ENCODE results near the gene PLSCR1.
A peak's percentile ranks its signal among the peaks of the same experiment; 100 is the strongest.
"Not testable (repeated sequence)": the region's sequence is repeated elsewhere in the genome, so short reads cannot be mapped to it uniquely, and the experiment has no call there.

The PLSCR1 gene

GRCh38 chr3:146536681-146537080 lies 7.7 kb downstream of the PLSCR1 start:
- peaks cover 25% of the 10 kb centered on the region for H3K36me3 ChIP-seq (ENCODE audit: control insufficient read depth, insufficient read depth, low read length)

GRCh38 chr3:146532406-146532805 lies 12.0 kb downstream of the PLSCR1 start:
- Histone ChIP-seq H3K4me1 (ENCODE audit: control insufficient read depth, insufficient read depth, low read length, poor library complexity, severe bottlenecking) (peaks cover 24% of the 10 kb centered on the region), H3K36me3 (ENCODE audit: control insufficient read depth, insufficient read depth, low read length) (peaks cover 40% of the 10 kb centered on the region), H3K9me3 (ENCODE audit: control insufficient read depth, low read length) (no peaks in the 10 kb centered on the region), H3K4me3 (ENCODE audit: extremely low read depth, insufficient read depth, low read length, poor library complexity, severe bottlenecking) (no peak overlapping the region), H3K27ac (ENCODE audit: low read depth, low read length, severe bottlenecking) (no peak overlapping the region)
- 85% methylated on average over 2 of the region's 2 CpGs; no CpG with 5 or more reads in 1 of the 2 experiments for WGBS, 2 experiments (ENCODE audit: insufficient coverage in 2 of 2)

More at GRCh38 chr3:146536681-146537080, 7.7 kb downstream of the PLSCR1 start:
- Histone ChIP-seq H3K4me3 (ENCODE audit: extremely low read depth, insufficient read depth, low read length, poor library complexity, severe bottlenecking) (no peak overlapping the region), H3K4me1 (ENCODE audit: control insufficient read depth, insufficient read depth, low read length, poor library complexity, severe bottlenecking) (peaks cover 17% of the 10 kb centered on the region), H3K27ac (ENCODE audit: low read depth, low read length, severe bottlenecking) (peak overlapping the region; percentile 79), H3K9me3 (ENCODE audit: control insufficient read depth, low read length) (peaks cover 5% of the 10 kb centered on the region)

GRCh38 chr3:146530609-146531008 lies 13.8 kb downstream of the PLSCR1 start:
- H3K4me3 ChIP-seq (ENCODE audit: extremely low read depth, insufficient read depth, low read length, poor library complexity, severe bottlenecking) = no peak overlapping the region
- H3K27ac ChIP-seq (ENCODE audit: low read depth, low read length, severe bottlenecking) = no peak overlapping the region
- H3K36me3 ChIP-seq (ENCODE audit: control insufficient read depth, insufficient read depth, low read length) = peaks cover 40% of the 10 kb centered on the region
- H3K9me3 ChIP-seq (ENCODE audit: control insufficient read depth, low read length) = no peaks in the 10 kb centered on the region
- WGBS, 2 experiments (ENCODE audit: insufficient coverage in 2 of 2) = 82 to 86% methylated on average over 2 of the region's 2 CpGs
- peaks cover 13% of the 10 kb centered on the region for H3K4me1 ChIP-seq (ENCODE audit: control insufficient read depth, insufficient read depth, low read length, poor library complexity, severe bottlenecking)

- no peak overlapping the region for H3K4me3 ChIP-seq (ENCODE audit: extremely low read depth, insufficient read depth, low read length, poor library complexity, severe bottlenecking)
- 100% methylated on average over 1 of the region's 2 CpGs; no CpG with 5 or more reads in 1 of the 2 experiments for WGBS, 2 experiments (ENCODE audit: insufficient coverage in 2 of 2)
- no peaks in the 10 kb centered on the region for H3K9me3 ChIP-seq (ENCODE audit: control insufficient read depth, low read length)
- peaks cover 13% of the 10 kb centered on the region for H3K4me1 ChIP-seq (ENCODE audit: control insufficient read depth, insufficient read depth, low read length, poor library complexity, severe bottlenecking)
- H3K36me3 ChIP-seq (ENCODE audit: control insufficient read depth, insufficient read depth, low read length) = peaks cover 41% of the 10 kb centered on the region
- no peak overlapping the region for H3K27ac ChIP-seq (ENCODE audit: low read depth, low read length, severe bottlenecking)
Observed at GRCh38 chr3:146529021-146529420, 15.4 kb downstream of the PLSCR1 start.

DNA sequence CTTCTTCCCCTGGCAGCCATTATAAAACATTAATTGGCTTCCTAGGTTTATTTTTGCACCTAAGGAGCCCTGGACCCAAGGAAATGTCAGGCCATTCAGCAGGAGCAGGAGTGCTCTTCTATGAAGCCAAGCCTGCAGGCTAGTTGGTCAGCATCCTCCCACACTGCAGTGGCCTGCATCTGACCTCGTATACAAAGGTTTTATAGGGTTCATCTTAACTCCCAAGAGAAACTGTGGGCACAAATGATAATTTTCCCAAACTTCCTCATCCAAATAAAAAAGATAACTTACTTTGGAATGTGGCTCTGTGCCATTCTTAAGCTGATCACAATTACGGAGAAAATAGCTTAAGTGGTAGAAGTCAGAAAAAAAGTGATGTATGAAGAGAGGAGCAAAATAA lies 19.4 kb downstream of the PLSCR1 start:
- Histone ChIP-seq H3K36me3 (ENCODE audit: control insufficient read depth, insufficient read depth, low read length) (peaks cover 44% of the 10 kb centered on the region), H3K9me3 (ENCODE audit: control insufficient read depth, low read length) (no peaks in the 10 kb centered on the region), H3K4me1 (ENCODE audit: control insufficient read depth, insufficient read depth, low read length, poor library complexity, severe bottlenecking) (no peaks in the 10 kb centered on the region), H3K27ac (ENCODE audit: low read depth, low read length, severe bottlenecking) (no peak overlapping the region), H3K4me3 (ENCODE audit: extremely low read depth, insufficient read depth, low read length, poor library complexity, severe bottlenecking) (no peak overlapping the region)
- WGBS, 2 experiments (ENCODE audit: insufficient coverage in 2 of 2) = 86 to 95% methylated on average over 2 of the region's 2 CpGs

GRCh38 chr3:146523531-146523930 lies 20.9 kb downstream of the PLSCR1 start:
- WGBS, 2 experiments (ENCODE audit: insufficient coverage in 2 of 2) = 71 to 100% methylated on average over 1 to 4 of the region's 4 CpGs
- Histone ChIP-seq H3K4me3 (ENCODE audit: extremely low read depth, insufficient read depth, low read length, poor library complexity, severe bottlenecking) (no peak overlapping the region), H3K27ac (ENCODE audit: low read depth, low read length, severe bottlenecking) (no peak overlapping the region), H3K9me3 (ENCODE audit: control insufficient read depth, low read length) (no peaks in the 10 kb centered on the region), H3K36me3 (ENCODE audit: control insufficient read depth, insufficient read depth, low read length) (peaks cover 37% of the 10 kb centered on the region), H3K4me1 (ENCODE audit: control insufficient read depth, insufficient read depth, low read length, poor library complexity, severe bottlenecking) (no peaks in the 10 kb centered on the region)

DNA sequence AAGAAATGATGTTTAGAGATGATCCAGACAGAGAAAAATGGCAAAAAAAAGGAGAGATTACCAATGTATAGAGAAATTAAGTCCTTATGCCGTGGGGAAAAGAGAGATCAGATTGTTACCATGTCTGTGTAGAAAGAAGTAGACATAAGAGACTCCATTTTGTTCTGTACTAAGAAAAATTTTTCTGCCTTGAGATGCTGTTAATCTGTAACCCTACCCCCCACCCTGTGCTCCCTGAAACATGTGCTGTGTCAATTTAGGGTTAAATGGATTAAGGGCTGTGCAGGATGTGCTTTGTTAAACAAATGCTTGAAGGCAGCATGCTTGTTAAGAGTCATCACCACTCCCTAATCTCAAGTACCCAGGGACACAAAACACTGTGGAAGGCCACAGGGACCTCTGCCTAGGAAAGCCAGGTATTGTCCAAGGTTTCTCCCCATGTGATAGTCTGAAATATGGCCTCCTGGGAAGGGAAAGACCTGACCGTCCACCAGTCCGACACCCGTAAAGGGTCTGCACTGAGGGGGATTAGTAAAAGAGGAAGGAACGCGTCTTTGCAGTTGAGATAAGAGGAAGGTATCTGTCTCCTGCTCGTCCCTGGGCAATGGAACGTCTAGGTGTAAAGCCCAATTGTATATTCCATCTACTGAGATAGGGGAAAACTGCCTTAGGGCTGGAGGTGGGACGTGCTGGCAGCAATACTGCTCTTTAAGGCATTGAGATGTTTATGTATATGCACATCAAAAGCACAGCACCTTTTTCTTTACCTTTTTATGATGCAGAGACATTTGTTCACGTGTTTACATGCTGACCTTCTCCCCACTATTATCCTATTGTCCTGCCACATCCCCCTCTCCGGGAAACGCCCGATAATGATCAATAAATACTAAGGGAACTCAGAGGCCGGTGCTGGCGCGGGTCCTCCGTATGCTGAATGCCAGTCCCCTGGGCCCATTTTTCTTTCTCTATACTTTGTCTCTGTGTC lies 21.9 kb downstream of the PLSCR1 start:
- peaks cover 31% of the 10 kb centered on the region for H3K36me3 ChIP-seq (ENCODE audit: control insufficient read depth, insufficient read depth, low read length)
- not testable (repeated sequence) for H3K4me3 ChIP-seq (ENCODE audit: extremely low read depth, insufficient read depth, low read length, poor library complexity, severe bottlenecking); H3K27ac ChIP-seq (ENCODE audit: low read depth, low read length, severe bottlenecking); H3K4me1 ChIP-seq (ENCODE audit: control insufficient read depth, insufficient read depth, low read length, poor library complexity, severe bottlenecking); H3K9me3 ChIP-seq (ENCODE audit: control insufficient read depth, low read length)
- WGBS, 2 experiments (ENCODE audit: insufficient coverage in 2 of 2) = 74 to 78% methylated on average over 11 to 14 of the region's 17 CpGs

GRCh38 chr3:146521394-146521793 lies 23.0 kb downstream of the PLSCR1 start:
- WGBS, 2 experiments (ENCODE audit: insufficient coverage in 2 of 2) = no CpG with 5 or more reads among the region's 1 CpG

DNA sequence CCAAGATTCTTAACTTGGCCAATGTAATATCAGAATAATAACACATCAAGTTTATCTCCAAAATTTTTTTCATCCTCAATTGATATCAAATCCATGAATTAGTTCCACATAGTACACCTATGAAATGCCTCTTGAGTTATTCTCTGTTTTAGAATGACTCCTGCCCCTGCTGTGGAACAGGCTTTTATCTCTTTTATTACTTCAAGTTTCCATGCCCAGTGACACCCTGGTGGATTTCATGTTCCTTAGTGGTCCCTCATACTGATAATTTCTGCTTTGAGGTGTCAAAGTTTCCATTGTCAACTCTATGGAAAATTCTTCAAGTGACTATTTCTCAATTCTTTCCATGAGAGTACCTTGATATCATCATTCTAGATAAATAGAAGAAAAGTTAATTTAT lies 24.6 kb downstream of the PLSCR1 start:
- Histone ChIP-seq H3K27ac (ENCODE audit: low read depth, low read length, severe bottlenecking) (no peak overlapping the region), H3K4me1 (ENCODE audit: control insufficient read depth, insufficient read depth, low read length, poor library complexity, severe bottlenecking) (no peaks in the 10 kb centered on the region), H3K4me3 (ENCODE audit: extremely low read depth, insufficient read depth, low read length, poor library complexity, severe bottlenecking) (no peak overlapping the region), H3K36me3 (ENCODE audit: control insufficient read depth, insufficient read depth, low read length) (peaks cover 34% of the 10 kb centered on the region), H3K9me3 (ENCODE audit: control insufficient read depth, low read length) (no peaks in the 10 kb centered on the region)

More at GRCh38 chr3:146521394-146521793, 23.0 kb downstream of the PLSCR1 start:
- H3K9me3 ChIP-seq (ENCODE audit: control insufficient read depth, low read length) = no peaks in the 10 kb centered on the region
- H3K36me3 ChIP-seq (ENCODE audit: control insufficient read depth, insufficient read depth, low read length) = peaks cover 34% of the 10 kb centered on the region
- H3K4me3 ChIP-seq (ENCODE audit: extremely low read depth, insufficient read depth, low read length, poor library complexity, severe bottlenecking) = no peak overlapping the region
- H3K27ac ChIP-seq (ENCODE audit: low read depth, low read length, severe bottlenecking) = no peak overlapping the region
- H3K4me1 ChIP-seq (ENCODE audit: control insufficient read depth, insufficient read depth, low read length, poor library complexity, severe bottlenecking) = no peaks in the 10 kb centered on the region

DNA sequence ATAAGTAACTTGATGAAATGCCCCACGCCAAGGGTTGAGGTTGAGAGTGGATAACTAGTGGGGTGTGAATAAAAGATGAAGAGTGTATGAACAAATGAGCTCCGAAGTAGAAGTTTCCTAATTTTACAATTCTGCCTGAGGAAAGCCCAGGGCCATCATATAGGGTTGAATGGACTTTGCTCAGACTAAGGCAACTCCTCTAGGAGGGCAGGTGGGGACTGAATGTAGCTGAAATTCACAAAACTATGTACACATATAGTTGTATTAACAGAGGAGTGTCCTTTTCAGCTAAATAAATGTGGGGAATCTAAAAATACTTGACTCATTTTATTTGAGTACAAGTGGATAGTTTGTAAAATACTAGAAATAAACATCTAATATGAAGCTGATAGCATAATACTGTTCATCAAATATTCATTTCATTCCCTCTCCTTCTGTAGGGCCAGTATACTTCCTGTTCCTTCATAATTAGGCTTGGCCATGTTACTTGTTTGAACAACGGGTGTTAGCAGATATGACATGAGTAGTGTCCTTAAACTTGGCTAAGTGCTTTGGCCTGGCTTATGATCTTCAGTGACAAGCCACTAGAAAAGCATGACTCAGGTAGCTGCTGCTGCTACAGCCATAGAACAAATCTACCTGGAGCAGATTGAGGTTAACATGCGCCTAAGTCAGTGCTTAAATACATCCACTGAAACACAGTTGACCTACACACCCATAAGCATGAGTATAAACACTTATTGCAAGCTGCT lies 26.5 kb downstream of the PLSCR1 start:
- no peaks in the 10 kb centered on the region for H3K4me1 ChIP-seq (ENCODE audit: control insufficient read depth, insufficient read depth, low read length, poor library complexity, severe bottlenecking)
- no peaks in the 10 kb centered on the region for H3K9me3 ChIP-seq (ENCODE audit: control insufficient read depth, low read length)
- no peak overlapping the region for H3K4me3 ChIP-seq (ENCODE audit: extremely low read depth, insufficient read depth, low read length, poor library complexity, severe bottlenecking)
- peaks cover 33% of the 10 kb centered on the region for H3K36me3 ChIP-seq (ENCODE audit: control insufficient read depth, insufficient read depth, low read length)
- WGBS, 2 experiments (ENCODE audit: insufficient coverage in 2 of 2) = 89 to 100% methylated on average over 2 to 3 of the region's 4 CpGs
- no peak overlapping the region for H3K27ac ChIP-seq (ENCODE audit: low read depth, low read length, severe bottlenecking)
